GM19455 (cell line): ENCODE measurements around the gene NFX1.
"Not testable (repeated sequence)": the region's sequence is repeated elsewhere in the genome, so short reads cannot be mapped to it uniquely, and the experiment has no call there.

Source experiments
- ATAC-seq: cut with Tn5 transposase; IDR thresholded peaks from one replicate; pipeline ENCODE4 v1.9.1; 2021; ENCODE audit not compliant: unreplicated experiment

NFX1 gene

DNA sequence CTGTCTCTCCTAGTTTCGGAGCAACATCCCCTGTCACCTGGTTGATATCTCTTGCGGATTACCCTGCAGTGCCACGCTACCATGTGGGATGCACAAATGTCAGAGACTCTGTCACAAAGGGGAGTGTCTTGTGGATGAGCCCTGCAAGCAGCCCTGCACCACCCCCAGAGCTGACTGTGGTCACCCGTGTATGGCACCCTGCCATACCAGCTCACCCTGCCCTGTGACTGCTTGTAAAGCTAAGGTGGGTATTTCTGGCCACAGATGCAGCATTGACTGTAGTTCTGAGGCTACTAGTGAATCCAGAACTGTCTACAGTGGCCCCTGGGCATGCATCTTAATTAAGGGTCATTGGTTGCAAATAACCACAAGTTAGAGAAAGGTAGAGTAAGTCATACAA lies 61.2 kb downstream of the NFX1 start:
- no peak for ATAC-seq

DNA sequence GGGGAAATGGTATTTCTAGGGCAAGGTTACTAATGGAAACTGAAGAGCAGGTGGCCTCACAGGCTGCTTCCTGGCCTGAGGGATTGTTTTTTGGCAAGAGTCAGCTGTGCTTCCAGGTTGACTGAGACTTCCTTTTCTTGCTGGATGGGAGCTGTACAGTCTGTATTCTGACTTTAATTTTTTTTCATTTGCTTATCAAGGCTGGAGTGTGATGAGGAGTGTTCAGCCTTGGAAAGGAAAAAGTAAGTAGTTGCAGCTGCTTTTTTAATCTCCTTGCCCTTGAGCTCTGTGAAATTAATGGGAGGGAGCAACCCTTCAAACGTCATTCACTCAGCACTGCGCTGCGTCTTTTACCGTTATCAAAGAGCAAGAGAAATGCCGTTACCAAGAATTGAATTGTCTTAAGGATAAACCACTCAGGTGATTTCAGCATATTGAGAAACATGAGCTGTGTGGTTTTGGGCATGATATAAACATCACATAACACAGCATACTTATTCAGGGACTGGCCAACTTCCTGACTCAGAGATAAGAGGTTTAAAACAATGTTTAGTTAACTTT lies 64.4 kb downstream of the NFX1 start:
- ATAC-seq, result no peak

DNA sequence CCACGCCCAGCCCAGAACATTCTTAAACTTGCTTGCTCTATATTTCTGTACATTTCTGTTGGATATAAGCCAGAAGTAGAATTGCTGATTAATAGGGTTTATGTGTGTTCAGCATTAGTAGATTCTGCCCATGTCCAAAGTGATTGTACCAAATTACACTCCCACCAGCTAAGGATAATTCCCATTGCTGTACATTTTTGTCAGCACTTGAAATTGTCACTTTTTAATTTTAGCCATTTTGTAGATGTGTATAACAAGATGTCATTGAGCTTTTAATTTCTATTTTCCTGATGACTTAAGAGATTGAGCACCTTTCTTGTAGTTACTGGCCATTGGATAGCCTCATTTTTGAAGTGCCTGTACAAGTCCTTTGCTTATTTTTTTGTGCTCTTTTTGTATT lies 65.6 kb downstream of the NFX1 start:
- ATAC-seq, result no peak

DNA sequence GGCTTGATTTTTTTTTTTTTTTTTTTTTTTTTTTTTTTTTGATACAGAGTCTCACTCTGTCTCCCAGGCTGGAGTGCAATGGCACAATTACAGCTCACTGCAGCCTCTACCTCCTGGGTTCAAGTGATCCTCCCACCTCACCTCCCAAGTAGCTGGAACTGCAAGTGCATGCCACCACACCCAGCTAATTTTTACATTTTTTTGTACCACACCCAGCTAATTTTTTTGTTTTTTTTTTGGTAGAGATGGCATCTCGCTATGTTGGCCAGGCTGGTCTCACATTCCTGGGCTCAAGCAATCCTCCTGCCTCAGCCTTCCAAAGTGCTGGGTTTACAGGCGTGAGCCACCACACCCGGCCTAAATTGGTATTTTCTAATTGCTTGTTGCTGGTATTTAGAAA lies 68.3 kb downstream of the NFX1 start:
- ATAC-seq, result not testable (repeated sequence)

DNA sequence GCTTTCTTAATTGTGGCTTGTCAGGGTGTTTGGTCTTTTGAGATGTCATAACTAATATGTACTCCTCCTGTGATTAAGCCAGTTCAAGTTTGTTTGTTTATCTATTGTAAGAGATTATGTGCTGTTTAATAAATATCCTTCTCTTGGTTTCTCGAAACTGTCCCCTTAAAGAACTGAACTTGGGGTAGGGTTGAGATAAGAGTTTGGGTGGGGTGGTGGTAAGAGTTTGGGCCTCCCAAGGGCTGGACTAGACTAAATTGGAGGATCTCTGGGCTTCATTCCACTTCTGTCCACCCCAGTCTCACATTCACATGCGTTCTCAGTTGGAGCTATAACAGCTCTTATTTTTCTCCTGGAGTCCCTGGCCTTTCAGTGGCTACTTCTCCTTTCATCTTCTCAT lies 73.8 kb downstream of the NFX1 start:
- ATAC-seq, result no peak

DNA sequence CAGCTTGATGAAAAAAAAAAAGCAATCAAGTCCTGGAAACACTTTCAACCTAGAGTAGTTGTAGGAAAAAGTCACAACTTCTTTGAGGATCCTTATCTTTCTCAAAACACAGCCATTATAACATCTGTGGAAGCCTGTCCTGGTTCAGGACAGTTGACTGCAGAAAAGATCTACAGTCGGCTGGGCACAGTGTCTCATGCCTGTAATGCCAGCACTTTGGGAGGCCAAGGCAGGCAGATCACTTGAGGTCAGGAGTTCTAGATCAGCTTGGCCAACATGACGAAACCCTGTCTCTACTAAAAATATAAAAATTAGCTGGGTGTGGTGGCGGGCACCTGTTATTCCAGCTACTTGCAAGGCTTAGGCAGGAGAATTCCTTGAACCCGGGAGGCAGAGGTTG lies 74.5 kb downstream of the NFX1 start:
- ATAC-seq, result not testable (repeated sequence)

DNA sequence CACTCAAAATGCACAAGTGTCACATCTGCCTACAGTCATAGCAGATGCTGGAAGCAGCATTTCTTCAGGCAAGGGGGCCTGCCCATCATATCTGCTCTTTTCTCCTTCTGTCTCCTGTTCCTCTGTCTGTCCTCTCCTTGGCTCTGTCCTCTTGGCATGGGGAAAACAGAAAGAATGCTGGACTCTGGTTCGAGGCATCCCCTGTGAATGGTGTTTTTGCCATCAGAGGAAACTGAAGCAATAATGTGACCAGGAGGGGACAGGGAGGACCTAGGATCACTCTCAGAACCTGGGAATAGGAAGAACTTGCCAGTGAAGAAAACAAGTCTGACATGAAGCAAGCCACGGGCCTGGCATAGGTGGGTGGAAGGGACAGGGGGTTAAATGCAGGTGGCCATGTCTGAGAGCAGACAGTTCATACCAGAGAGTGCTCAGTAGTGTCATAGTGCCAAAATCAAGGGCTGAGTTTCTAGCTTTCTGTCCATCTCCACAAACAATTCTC lies 76.7 kb downstream of the NFX1 start:
- no peak for ATAC-seq

DNA sequence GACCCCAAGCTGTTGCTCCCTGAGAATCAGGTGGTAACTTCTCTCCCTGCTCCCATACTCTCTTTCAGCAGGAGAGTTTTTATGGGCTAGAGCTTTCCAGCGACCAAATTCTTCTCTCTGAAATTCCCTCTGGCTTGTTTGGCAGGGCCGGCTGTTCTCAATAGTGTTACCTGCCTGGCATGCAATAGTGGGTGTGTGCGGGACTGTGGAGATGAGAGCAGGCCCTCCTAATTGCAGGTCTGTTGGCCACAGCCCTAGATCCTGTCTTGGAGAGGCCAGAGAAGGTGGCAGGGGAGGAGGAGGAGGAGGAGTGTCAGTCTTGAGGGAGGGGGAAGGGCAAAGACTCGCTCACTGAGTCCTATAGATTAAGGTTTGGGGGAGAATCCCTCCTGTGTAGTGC lies 82.6 kb downstream of the NFX1 start:
- no peak for ATAC-seq

DNA sequence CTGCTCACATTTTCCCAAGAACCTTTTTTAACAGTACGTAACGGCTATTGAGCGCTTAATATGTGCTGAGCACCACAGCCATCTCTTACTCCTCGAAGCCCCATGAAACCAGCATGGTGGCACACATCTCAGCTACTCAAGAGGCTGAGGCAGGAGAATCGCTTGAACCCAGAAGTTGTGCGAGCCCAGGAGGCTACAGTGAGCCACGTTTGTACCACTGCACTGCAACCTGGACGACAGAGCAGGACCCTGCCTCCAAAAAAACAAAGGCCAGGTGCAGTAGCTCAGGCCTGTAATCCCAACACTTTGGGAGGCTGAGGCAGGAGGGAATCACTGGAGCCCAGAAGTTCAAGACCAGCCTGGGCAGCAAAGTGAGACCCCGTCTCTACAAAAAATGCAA lies 83.9 kb downstream of the NFX1 start:
- no peak for ATAC-seq

DNA sequence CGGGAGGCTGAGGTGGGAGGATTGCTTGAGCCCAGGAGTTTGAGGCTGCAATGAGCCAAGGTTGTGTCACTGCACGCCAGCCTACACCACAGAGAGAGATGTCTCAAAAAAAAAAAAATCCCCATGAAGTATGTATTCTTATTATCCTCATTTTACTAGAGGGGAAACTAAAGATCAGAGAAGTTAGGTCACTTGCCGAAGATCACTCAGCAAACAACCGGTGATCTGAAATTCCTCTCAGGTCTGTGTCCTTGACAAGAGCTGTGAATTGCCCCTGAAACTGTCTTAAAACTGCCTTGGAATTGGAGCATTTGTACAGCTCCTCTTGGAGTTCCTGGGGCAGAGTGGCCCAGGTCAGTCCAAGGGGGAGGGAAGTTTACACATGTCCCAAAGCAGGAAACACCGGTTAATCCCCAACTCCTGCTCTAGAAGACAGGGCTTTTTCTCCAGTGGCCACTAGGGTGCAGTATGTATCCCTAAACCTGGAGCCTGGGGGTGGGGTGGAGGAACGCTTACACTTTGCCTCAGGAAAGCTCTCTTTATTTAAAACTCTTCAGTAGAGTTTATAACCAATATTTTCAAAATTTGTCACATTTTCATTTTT lies 84.4 kb downstream of the NFX1 start:
- ATAC-seq, result no peak

DNA sequence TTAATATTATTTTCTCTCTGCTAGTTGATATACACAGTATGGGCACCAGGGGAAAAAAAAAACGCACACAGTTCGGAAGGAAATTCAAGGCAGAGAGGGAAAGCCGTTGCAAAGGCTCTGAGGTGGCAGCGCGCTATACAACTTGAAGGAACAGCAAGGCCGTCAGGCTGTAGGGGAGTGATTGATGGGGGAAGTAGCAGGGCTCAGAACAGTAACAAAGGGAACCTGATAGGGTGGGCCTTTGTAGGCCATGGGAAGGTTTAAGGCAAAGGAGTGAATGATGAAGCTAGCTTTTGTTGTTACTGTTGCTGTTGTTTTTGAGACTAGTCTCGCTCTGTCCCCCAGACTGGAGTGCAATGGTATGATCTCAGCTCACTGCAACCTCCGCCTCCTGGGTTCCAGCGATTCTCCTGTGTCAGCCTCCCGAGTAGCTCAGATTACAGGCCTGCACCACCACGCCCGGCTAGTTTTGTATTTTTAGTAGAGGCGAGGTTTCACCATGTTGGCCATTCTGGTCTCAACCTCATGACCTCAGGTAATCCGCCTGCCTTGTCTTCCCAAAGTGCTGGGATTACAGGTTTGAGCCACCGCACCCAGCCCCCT lies 85.0 kb downstream of the NFX1 start:
- ATAC-seq, result no peak

DNA sequence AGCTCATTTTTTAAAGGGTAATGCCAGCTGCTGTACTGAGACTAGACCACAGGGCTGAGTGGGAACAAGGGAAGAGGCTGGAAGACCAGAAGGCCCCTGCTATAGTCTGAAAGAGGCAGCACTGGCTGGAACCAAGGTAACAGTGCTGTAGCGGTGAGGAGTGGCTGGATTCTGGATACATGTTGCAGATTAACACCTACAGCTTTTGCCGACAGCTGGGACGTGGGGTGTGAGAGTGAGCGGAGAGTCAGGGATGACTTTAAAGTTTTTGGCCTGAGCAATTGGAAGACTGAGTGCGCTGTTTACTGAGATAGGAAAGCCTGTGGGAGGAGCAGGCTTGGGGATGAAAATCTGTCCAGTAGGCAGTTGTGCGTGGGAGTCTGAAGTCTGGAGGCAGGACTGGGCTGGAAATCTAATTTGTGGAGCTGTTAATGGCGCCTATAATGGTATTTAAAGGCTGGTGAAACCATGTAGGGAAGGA lies 85.6 kb downstream of the NFX1 start:
- no peak for ATAC-seq

DNA sequence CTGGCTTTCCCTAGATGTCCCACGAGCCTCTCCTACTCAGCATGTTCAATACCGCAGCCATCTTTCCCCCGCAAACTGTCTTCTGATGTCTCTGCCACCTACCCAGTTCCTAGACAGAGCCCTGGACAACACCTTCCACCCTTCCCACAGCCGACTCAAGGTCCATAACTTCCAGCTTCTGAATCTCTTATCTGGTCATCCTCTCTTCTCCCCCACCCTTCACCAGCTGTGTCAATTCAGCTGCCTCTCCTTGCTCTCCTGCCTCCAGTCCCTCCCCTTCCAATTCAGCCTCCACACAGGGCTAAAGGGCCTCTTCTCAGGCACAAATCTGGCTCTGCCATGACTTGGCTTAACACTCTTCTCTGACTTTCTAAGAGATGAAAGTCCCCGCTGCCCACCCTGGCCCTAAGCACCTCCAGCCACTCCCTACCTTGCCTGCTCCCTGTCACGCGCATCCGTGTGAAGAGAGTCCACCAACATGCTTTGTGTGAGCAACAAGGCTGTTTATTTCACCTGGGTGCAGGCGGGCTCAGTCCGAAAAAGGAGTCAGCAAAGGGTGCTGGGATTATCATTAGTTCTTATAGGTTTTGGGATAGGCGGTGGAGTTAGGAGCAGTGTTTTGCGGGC lies 86.9 kb downstream of the NFX1 start:
- ATAC-seq, result no peak

DNA sequence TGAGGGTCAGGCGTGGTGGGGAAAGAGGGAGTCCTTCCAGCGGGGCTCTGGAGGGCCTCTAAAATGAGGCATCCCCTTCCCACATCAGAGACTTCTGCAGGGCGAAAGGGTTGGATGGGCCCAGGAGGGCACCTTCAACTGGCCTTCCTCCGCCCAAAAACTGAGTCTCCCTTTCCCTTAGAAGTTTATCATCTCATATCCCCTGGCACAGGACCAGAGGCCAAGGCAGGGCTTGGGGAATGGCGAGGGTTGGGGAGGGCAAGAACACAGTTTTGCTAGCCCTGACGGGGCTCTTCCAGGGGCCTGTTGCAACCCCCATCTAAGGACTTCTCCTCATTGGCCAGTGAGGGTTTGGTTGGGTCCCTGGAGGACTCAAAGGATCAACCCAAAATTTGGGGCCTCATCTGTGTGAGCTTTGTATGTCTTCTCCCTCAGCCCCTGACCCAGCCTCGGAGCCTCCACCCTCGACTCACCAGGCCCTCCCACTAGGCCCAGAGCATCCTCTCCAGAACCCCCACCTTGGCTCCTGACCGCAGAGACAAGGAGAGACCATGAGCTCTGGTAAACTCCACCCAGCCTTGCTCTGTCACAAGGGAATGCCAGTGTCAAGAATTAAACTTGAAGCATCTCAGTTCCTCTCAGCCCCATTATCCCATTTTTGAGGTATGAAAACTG lies 87.9 kb downstream of the NFX1 start:
- ATAC-seq, result no peak

DNA sequence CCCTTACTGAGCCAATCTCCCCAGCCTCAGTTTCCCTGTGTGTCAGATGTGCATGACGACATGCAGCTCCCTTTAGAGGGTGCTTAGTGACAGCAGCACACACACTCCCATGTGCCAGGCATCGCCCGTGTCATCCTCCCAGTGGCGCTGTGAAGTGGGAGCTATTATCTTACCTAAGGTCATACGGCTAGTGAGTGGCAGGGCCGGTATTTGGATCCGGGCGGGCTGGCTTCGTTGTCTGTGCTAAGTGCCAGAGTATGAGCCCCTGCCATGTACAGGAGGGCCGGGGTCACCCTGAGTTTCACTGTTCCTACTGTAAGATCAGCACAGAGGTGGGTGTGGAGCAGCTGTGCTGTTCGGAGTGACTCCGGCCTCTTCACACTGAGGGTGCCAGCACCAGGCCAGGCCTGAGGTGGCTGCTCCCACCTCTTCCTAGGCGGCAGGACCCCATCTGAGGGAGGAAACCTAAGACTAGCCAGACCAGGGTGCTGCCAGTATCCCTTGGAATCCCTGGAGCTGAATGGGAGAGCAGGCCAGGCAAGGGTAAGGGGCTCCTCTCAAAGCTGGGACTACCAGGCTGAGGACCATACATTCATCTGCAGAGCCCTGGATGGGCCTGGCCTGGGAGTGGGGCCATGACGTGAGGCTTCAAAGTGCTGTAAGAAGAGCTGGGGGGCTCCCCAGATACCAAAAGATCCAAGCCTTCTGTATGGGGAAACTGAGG lies 89.5 kb downstream of the NFX1 start:
- no peak for ATAC-seq

DNA sequence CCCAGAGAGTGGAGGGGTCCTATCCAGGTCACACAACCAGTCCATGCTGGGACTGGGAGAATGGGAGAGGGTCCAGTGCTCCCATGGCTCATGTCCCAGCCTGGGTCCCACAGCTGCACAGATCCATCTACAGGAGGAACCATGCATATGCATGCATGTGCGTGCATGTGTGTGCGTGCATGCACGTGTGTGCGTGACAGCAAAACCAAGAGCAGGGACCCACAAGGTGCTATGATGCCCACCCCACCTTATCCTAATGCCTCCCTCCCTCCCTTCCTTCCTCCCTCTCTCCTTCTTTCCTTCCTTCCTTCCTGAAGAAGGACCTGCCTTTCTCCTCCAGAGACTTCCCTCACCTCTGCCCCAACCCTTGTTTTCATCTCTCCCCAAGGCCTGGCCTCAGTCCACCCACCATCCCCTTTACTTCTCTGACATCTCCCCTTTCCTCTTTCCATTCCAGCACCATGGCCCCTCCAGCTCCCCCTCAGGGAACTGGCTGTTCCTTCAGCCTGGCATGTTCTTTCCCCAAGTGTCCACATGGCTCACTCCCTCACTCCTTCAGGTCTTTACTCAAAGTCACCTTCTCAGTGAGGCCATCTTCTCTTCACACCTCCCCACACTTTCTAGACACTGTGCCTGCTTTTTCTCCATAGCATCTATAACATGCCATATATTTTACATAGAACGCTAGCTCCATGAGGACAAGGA lies 90.2 kb downstream of the NFX1 start:
- no peak for ATAC-seq

DNA sequence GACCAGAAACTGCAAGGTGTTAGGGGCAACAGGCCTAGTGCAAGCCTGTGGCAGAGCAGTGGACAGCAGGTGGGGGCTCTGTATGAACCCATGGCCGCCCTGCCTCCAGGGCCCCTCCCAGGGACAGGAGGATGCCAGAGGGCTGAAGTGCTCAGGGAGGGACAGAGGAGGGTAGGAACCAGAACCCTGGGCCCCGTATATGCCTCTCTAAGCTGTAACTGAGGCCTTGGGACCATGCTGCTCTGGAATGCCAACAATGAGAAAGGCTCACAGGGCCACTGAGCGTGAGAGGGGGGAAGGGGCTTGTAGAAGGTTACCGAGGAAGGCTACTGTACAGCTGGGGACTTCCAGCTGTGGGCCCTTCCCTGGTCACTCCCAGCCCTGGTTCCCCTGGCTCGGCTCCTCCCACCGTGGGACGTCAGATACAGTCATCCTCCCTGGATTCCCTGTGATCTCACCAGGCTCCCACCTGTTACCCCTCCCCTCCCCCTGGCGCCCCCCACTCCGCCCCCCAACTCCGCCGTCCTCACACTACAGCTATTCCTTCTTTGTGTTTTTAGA lies 91.0 kb downstream of the NFX1 start:
- no peak for ATAC-seq

DNA sequence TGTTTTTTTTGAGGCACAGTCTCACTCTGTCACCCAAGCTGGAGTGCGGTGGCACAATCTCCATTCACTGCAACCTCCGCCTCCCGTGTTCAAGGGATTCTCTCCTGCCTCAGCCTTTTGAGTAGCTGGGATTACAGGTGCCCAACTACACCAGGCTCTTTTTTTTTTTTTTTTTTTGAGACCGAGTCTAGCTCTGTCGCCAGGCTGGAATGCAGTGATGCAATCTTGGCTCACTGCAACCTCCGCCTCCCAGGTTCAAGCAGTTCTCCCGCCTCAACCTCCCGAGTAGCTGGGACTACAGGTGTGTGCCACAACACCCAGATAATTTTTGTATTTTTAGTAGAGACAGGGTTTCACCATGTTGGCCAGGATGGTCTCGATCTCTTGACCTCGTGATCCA lies 92.1 kb downstream of the NFX1 start:
- not testable (repeated sequence) for ATAC-seq

DNA sequence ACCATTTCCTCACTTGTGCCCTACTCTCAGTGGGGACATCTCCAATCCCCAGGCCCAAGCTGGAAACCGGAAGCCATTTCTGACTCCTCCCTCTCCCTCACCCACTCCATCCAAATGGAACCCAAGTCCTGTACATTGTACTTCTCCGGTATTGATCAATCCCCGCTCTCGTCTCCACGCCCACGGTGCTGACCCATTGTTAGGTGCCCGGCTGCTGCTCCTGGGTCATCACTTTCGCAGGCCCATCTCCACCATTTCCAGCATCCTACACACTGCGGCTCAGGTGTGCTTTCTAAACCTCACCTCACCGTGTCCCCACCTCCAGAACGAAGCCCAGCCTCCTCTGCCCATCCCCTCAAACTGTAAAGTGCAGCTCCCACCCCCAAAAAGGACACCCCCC lies 93.1 kb downstream of the NFX1 start:
- ATAC-seq, result not testable (repeated sequence)

DNA sequence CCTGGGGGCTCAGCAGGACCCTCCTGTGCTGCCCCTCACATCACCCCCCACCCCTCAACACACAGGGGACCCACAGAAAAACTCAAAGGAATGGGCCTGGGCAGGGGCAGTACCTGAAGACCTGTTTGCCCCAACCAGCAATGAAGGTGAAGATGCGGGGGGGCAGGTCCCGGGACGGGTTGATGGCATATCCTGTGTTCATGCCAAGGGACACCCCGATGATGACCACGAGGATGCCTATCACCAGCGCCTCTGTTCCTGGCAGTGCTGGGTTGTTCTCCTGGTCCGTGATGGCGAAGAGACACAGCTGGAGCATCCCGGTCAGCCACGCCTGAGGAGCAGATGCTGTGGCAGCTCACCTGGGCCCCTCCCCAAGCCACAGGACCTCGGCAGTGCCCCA lies 95.2 kb downstream of the NFX1 start:
- ATAC-seq, result not testable (repeated sequence)
